IPS-18a (cell line): ENCODE data around the gene LRRC75B.

Source experiments
- H3K27ac ChIP-seq: one replicate; pipeline ENCODE4 v1.5.1; 2013; ENCODE audit warnings: low read length
- H3K27me3 ChIP-seq: one replicate; pipeline ENCODE4 v1.6.1; 2013; ENCODE audit warnings: mild to moderate bottlenecking, low read length; ENCODE audit not compliant: control insufficient read depth, insufficient read depth
- H3K36me3 ChIP-seq: one replicate; pipeline ENCODE4 v1.6.1; 2013; ENCODE audit warnings: low read depth, low read length; ENCODE audit not compliant: control insufficient read depth
- H3K4me1 ChIP-seq: one replicate; pipeline ENCODE4 v1.6.1; 2013; ENCODE audit warnings: low read depth, low read length; ENCODE audit not compliant: control insufficient read depth
- H3K4me3 ChIP-seq: one replicate; pipeline ENCODE4 v1.5.1; 2013; ENCODE audit warnings: low read length
- H3K9ac ChIP-seq: one replicate; pipeline ENCODE4 v1.6.1; 2013; ENCODE audit warnings: mild to moderate bottlenecking, low read length, moderate library complexity
- H3K9me3 ChIP-seq: one replicate; pipeline ENCODE4 v1.6.1; 2013; ENCODE audit warnings: low read depth, low read length; ENCODE audit not compliant: control insufficient read depth

Gene LRRC75B

GRCh38 chr22:24589518-24590030 lies 3.3 kb downstream of the LRRC75B start:
- H3K36me3 ChIP-seq = peaks cover 6% of the 10 kb centered on the region
- no peaks in the 10 kb centered on the region for H3K9me3 ChIP-seq
- peaks cover 5% of the 10 kb centered on the region for H3K4me1 ChIP-seq
- H3K27me3 ChIP-seq = no peaks in the 10 kb centered on the region
- no peak overlapping the region for H3K9ac ChIP-seq
- H3K4me3 ChIP-seq = no peak overlapping the region
- no peak overlapping the region for H3K27ac ChIP-seq

- Histone ChIP-seq H3K9me3 (no peaks in the 10 kb centered on the region), H3K27ac (no peak overlapping the region), H3K4me3 (no peak overlapping the region), H3K36me3 (peaks cover 6% of the 10 kb centered on the region), H3K9ac (no peak overlapping the region), H3K4me1 (peaks cover 5% of the 10 kb centered on the region), H3K27me3 (no peaks in the 10 kb centered on the region)
Measured at GRCh38 chr22:24588757-24589481, 4.0 kb downstream of the LRRC75B start.

GRCh38 chr22:24588381-24588756 lies 4.5 kb downstream of the LRRC75B start:
- H3K36me3 ChIP-seq = peaks cover 6% of the 10 kb centered on the region
- no peak overlapping the region for H3K27ac ChIP-seq
- H3K9ac ChIP-seq = no peak overlapping the region
- no peaks in the 10 kb centered on the region for H3K27me3 ChIP-seq
- no peaks in the 10 kb centered on the region for H3K9me3 ChIP-seq
- no peak overlapping the region for H3K4me3 ChIP-seq
- H3K4me1 ChIP-seq = peaks cover 5% of the 10 kb centered on the region

GRCh38 chr22:24587948-24588347 lies 4.9 kb downstream of the LRRC75B start:
- Histone ChIP-seq H3K9me3 (no peaks in the 10 kb centered on the region), H3K27me3 (no peaks in the 10 kb centered on the region), H3K36me3 (peaks cover 6% of the 10 kb centered on the region), H3K4me3 (no peak overlapping the region), H3K9ac (no peak overlapping the region), H3K27ac (no peak overlapping the region), H3K4me1 (peaks cover 5% of the 10 kb centered on the region)

- no peaks in the 10 kb centered on the region for H3K27me3 ChIP-seq
- H3K36me3 ChIP-seq = peaks cover 6% of the 10 kb centered on the region
- H3K4me1 ChIP-seq = peaks cover 4% of the 10 kb centered on the region
- H3K27ac ChIP-seq = no peak overlapping the region
- no peaks in the 10 kb centered on the region for H3K9me3 ChIP-seq
- no peak overlapping the region for H3K4me3 ChIP-seq
- H3K9ac ChIP-seq = no peak overlapping the region
Measured at GRCh38 chr22:24587251-24587650, 5.6 kb downstream of the LRRC75B start.

- H3K4me1 ChIP-seq = no peaks in the 10 kb centered on the region
- H3K9ac ChIP-seq = no peak overlapping the region
- peaks cover 6% of the 10 kb centered on the region for H3K36me3 ChIP-seq
- no peaks in the 10 kb centered on the region for H3K27me3 ChIP-seq
- H3K27ac ChIP-seq = no peak overlapping the region
- H3K9me3 ChIP-seq = no peaks in the 10 kb centered on the region
- no peak overlapping the region for H3K4me3 ChIP-seq
Measured at GRCh38 chr22:24585927-24586546, 6.8 kb downstream of the LRRC75B start.

GRCh38 chr22:24585461-24585860 lies 7.4 kb downstream of the LRRC75B start:
- no peaks in the 10 kb centered on the region for H3K9me3 ChIP-seq
- no peak overlapping the region for H3K27ac ChIP-seq
- no peak overlapping the region for H3K4me3 ChIP-seq
- no peak overlapping the region for H3K9ac ChIP-seq
- no peaks in the 10 kb centered on the region for H3K4me1 ChIP-seq
- peaks cover 6% of the 10 kb centered on the region for H3K36me3 ChIP-seq
- H3K27me3 ChIP-seq = no peaks in the 10 kb centered on the region

- Histone ChIP-seq H3K27ac (no peak overlapping the region), H3K4me1 (no peaks in the 10 kb centered on the region), H3K27me3 (no peaks in the 10 kb centered on the region), H3K9me3 (no peaks in the 10 kb centered on the region), H3K9ac (no peak overlapping the region), H3K4me3 (no peak overlapping the region), H3K36me3 (peaks cover 6% of the 10 kb centered on the region)
Measured at GRCh38 chr22:24584871-24585411, 7.9 kb downstream of the LRRC75B start.

- peaks cover 6% of the 10 kb centered on the region for H3K36me3 ChIP-seq
- H3K27ac ChIP-seq = no peak overlapping the region
- H3K9me3 ChIP-seq = no peaks in the 10 kb centered on the region
- H3K4me3 ChIP-seq = no peak overlapping the region
- no peak overlapping the region for H3K9ac ChIP-seq
- H3K27me3 ChIP-seq = no peaks in the 10 kb centered on the region
- no peaks in the 10 kb centered on the region for H3K4me1 ChIP-seq
Measured at GRCh38 chr22:24584166-24584790, 8.6 kb downstream of the LRRC75B start.

- Histone ChIP-seq H3K36me3 (peaks cover 6% of the 10 kb centered on the region), H3K9me3 (no peaks in the 10 kb centered on the region), H3K9ac (no peak overlapping the region), H3K4me3 (no peak overlapping the region), H3K27me3 (no peaks in the 10 kb centered on the region), H3K27ac (no peak overlapping the region), H3K4me1 (no peaks in the 10 kb centered on the region)
Measured at GRCh38 chr22:24583221-24584165, 9.4 kb downstream of the LRRC75B start.
